ENCODE results near the gene PAOX.

DNA sequence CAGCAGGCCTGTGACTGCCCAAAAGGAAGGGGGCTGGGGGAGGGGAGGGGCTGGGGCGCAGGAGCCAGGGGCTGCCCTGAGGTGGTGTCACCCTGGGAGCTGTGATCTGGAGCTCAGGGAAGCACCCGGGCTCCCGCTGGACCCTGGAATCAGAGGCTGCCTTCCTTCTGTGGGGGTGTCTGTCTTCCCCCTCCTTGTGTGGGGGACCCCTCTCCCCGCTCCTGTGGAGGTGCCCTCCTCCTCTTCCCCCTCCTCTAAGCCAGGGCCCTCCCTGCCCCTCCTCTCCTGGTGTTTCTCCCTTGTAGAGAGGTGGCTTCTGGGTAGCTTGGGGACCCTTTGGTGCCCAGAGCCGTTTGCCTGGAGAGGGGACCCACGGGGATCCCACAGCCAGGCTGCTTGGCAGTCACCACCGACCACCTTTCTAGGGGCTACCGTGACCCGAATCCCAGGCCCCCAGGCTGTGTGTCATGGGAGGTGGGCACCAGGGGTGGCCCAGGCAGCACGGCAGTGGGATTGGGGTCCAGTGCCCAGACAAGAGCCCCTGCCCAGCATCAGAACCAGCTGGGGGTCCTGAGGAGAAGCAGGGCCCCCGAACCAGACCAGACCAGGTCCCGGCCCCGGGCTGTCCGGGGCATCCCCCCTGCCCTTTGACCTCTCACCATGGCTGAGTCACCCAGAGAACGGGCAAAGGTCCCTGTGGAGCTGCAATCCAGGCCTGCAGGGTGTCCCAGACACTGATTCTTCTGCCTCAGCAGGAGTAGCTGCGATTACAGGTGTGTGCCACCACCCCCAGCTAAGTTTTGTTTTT, 31.1 kb upstream of the PAOX start:
- no peak for TF ChIP-seq POLR2AphosphoS5 (IDR thresholded peaks at IDR 0.05)
- no peak for TF ChIP-seq POLR2A (IDR thresholded peaks at IDR 0.05)
- TF ChIP-seq CTCF (IDR thresholded peaks at IDR 0.05): no peak
